GM12878 (cell line): ENCODE measurements around the gene AQP7.
"Not testable (repeated sequence)": the region's sequence is repeated elsewhere in the genome, so short reads cannot be mapped to it uniquely, and the experiment has no call there.

Experiments
- ATF3 ChIP-seq: IDR thresholded peaks from 2 replicates; pipeline ENCODE4 v1.6.1; 2011; ENCODE audit warnings: low read depth, mild to moderate bottlenecking, low read length, moderate library complexity, borderline replicate concordance; ENCODE audit errors: extremely low read depth
- DPF2 ChIP-seq: fragments of 450-650 bp; IDR thresholded peaks from 2 replicates; pipeline ENCODE4 v1.6.1; 2017; ENCODE audit warnings: mild to moderate bottlenecking
- NRF1 ChIP-seq: conservative IDR thresholded peaks from 2 replicates; pipeline ENCODE4 v1.6.1; 2011; ENCODE audit warnings: mild to moderate bottlenecking, low read depth, low read length, improper control_type of control experiment
- PRDM15 ChIP-seq: fragments of 450-650 bp; formaldehyde crosslinking; IDR thresholded peaks from 2 replicates; pipeline ENCODE4 v1.4.0; 2020; ENCODE audit warnings: mild to moderate bottlenecking, moderate library complexity
- USF1 ChIP-seq: IDR thresholded peaks from 2 replicates; pipeline ENCODE4 v1.6.1; 2011; ENCODE audit warnings: borderline replicate concordance, low read depth, mild to moderate bottlenecking, moderate library complexity, mixed read lengths, low read length; ENCODE audit not compliant: insufficient read depth; ENCODE audit errors: extremely low read length

DNA sequence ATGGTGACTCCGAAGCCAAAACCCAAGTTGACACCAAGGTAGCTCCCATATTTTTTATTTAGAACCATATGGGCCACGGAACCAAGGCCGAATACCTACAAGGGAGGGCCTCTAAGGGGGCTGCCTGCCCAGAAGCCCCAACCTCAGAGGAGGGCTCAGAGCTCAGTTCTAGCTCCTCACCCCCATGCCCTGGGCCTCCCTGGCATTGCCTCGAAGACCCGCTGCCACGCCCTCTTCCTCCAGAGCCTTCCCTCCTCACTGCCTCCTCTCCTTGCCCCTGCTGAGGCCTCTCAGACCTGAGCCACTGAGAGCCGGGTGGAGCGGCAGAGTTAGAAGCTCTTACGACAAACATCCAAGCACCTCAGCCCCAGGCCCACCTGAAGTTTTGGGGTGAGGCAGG is 15.4 kb downstream of the AQP7 start:
- not testable (repeated sequence) for TF ChIP-seq NRF1; DPF2; ATF3; USF1; PRDM15 (CRISPR knock-in tag)
